Measurements from ENCODE around the gene FBXO10.

GRCh38 chr9:37551468-37551867, 24.7 kb downstream of the FBXO10 start:
- TF ChIP-seq CTCF (IDR thresholded peaks at IDR 0.05; ENCODE audit: low read length): no peak
- no peak for TF ChIP-seq EZH2 (optimal IDR thresholded peaks at IDR 0.05; ENCODE audit: low read depth, low read length)
